GM20431 (cell line): ENCODE results near the gene ZFYVE21.

Source experiments
- in situ Hi-C: fragments of 300-500 bp; cut with MseI, MboI; formaldehyde crosslinking; loops from one replicate; pipeline ENCODE4 v1.15.0; 2020; ENCODE audit warnings: low sequenced_read_pairs; ENCODE audit not compliant: unreplicated experiment

The ZFYVE21 gene

DNA sequence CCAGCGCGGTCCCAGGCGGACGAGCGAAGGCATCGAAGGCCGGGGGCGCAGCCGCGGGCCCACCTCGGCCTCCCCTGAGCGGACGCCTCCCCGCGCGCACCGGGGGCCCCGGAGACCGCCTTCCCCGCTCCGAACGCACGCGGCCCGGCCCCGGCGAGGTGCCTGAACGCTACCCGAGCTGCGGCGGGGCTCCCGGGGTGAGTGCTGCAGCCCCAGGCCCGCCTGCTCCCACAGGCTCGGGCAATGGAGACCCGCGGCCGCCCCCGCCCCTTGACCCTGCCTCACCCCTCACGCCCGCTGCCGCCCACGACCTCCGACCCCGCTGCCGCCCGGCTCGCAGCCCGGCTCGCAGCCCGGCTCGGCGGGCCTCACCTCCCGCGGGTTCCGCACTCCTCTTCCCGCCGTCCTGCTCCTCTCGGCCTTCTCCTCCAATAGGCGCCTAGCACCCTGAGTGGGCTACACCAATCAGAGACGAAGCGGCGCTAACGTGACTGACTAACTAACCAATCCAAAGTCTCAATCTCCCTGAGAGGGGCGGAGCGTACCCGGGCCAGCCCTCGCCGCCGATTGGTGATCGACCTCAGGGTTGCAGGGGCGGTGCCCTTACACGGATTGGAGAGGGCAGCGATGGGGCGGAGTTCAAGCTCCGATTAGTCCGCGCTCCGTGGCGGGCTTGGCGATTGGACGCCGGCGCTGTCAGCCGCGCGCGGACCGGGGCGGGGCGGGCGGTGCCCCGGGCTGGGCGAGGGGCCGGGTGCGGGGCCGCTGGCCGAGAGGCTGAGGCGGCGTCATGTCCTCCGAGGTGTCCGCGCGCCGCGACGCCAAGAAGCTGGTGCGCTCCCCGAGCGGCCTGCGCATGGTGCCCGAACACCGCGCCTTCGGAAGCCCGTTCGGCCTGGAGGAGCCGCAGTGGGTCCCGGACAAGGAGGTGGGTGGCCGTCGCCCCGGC lies at the start of gene ZFYVE21, which contains the start of gene XRCC3:
ZFYVE21 (plus strand) TSS at position 759 of the 949 bp plus-strand sequence; CDS start at position 791, 32 bp downstream.
XRCC3 (minus strand) TSS at position 400 of the 949 bp plus-strand sequence. CDS start 4,364 bp downstream, outside the sequence.
- in situ Hi-C loops: no loop called here

DNA sequence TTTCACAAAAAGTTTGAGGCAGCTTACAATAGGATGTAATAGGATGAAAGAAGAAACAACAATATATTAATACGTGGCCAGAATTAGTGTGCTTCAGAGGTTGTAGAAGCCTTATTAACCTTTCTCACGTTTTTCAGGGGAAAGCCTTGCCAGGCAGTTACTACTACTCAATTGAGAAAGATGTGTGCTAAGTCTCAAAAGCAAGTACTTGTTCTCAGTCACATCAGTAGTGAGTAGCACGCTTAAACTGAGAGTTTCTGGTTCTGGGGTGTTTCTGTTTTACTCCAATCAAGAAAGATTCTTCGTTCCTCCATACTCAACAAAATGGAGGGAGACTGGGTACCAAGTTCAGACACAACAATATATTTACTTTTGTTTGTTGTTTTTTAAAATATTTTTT lies 47.9 kb upstream of the ZFYVE21 start:
- in situ Hi-C loops: no loop called here

DNA sequence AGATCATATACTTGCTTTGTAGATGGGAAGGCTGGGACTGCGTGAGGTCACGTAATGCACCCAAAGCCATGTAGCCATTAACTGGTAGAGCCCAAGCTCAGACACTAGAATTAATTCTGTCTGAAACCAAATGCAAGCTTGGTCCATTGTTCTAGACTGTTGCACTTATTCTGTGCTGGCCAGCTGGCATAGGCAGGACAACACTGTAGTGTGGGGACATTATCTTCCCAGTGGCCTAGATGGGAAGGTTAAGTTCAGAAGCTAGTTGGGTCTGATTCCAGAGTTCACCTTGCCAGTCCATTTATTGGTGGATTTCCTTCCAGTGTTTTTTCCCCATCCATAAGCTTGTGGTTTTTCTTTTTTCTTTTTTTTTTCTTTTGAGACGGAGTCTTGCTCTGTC lies 47.5 kb upstream of the ZFYVE21 start:
- in situ Hi-C loops: no loop called here

DNA sequence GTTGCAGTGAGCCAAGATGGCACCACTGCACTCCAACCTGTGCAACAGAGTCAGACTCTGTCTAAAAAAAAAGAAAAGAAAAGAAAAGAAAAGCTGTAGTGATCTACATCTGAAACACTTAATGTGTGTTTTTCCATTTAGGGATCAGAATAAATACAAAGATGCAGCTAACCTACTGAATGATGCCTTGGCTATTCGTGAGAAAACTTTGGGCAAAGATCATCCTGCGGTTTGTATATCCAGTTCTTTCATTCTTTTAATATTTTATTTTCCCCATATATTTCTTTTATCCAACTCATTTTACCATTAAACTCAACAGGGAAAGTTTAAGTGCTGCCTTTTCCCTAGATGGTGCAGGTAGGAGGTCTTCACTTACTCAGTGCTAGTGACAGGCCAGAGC lies 46.2 kb upstream of the ZFYVE21 start:
- in situ Hi-C loops: no loop called here

DNA sequence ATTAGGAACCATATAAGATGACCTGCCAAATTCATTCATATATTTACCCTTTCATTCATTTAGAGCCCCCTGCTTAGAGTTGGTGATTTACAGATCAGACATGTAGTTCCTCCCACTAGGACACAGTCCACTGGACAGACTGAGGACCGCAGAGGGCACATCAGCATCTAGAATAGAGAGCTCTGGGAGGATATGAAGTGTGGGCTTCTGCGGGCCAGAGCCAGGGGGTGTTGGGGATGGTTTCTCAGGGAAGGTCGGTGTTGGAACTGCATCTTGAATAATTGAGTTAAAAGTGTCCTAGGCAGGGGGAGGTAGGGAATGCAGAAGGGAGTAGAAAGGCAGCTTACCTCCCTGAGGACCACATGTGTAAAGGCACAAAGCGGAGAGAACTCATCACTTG lies 43.7 kb upstream of the ZFYVE21 start:
- in situ Hi-C loops: no loop called here

DNA sequence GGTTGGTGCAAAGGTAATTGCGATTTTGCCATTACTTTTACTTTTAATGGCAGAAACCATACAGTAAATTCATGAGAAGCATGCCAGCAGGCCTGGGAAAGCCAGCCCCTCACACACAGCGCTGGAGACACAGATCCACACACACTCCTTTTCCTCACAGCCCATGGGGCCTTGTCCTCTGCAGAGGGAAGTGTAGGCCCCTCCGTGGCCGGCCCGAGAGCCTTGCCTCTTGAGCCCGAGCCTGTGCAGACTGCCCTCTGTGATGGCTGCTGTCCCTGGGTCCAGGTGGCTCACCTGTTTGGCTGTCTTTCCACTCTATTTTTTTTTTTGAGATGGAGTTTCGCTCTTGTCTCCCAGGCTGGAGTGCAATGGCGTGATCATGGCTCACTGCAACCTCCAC lies 39.7 kb upstream of the ZFYVE21 start:
- in situ Hi-C loops: no loop called here

DNA sequence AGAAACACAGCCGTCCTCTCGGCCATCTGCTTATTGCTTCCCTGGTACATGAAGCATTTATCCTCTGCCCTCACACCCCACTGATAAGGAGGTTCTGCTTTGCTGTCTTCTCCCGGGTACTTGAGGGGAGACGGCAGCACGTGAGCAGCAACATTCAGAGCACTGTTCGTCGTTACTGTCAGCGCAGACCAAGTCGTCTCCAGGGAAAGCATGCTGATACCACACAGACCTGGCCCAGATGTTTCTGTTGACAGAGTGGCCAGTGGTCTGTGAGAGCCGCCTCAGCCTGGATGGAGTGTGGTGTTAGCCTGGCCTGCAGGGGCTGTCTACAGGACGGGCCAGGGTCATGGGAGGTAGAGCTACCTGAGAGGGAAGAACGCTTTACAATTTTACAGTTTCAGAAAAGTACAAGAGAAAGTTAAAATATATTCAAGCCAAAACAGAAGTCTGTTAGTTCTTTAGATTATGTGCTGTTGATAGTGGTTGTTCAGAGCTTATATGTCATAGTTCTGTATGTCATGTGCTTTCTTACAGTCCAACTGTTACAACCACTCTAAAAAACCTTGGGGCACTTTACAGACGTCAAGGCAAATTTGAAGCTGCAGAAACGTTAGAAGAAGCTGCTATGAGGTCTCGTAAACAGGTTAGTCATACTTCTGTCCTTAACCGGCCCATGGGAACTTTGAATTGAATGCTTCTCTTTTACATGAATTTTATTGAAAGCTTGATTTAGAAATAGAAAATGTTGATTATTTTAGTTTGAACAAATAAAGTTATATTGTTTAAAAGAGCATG lies 38.5 kb upstream of the ZFYVE21 start:
- in situ Hi-C loops: no loop called here

DNA sequence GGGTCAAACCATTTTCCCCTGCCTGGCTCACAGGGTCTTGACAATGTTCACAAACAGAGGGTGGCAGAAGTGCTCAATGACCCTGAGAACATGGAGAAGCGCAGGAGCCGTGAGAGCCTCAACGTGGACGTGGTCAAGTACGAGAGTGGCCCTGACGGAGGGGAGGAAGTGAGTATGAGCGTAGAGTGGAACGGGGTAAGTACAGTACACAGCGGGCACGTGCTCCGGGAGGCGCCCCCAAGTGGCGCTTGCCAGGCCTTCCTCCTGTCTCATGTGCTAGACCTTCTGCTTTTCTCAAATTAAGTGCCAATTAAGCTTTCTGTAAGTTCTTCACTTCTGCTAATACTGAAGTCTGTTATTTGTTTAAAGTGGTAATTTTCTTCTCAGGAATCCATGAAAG lies 36.3 kb upstream of the ZFYVE21 start:
- in situ Hi-C loops: no loop called here

DNA sequence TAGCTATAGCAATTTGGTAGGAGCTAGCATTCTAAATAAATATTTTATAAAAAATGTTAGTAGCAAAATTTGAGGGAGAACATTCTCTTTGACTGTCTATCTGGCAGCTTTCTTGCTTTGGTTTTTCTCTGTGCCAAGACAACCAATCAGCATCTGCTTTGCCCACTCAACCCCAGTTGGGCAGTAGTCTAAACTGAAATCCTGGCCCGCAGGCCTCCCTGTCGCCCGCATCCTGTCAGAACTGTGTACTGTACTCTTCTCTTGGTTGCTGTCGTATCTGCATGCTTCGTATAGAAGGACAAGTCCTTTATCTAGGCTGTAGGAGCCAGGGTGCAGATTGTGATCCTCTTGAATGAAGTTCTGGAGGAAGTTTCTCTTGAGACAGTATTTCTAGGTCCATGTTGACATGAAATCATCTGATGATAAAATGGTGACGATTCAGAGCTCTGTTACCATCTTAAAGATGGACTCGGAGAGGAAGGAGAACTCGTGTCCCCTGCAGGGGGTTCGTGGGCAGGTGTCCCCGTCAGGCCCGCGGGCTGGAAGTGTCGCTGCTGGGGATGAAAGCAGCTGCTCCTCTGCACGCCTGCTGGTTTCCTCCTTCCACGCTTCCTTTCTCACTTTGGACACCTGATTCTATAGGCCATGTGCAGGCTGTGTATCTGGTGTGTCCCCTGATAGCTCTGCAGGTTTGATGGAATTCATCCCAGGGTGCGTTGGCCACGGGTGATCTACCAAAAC lies 34.9 kb upstream of the ZFYVE21 start:
- in situ Hi-C loops: no loop called here

DNA sequence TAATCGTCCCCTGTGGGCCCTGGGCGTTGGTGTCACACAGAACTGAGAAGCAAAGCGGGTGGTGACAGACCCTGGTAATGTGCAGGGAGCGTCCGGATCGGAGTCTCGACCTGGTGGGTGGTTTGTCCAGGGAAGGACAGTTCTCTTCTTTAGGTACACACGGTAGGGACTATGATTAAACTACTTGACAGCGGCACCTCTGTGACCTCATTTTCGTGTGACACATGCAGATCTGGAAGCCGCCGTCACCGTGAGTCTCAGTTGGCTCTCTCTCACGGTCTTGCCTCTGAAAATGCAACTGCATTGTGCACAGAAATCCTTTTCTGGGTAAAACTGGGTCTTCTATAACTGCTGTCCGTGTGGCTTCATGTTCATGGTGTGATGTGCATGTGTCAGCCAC lies 32.5 kb upstream of the ZFYVE21 start:
- in situ Hi-C loops: no loop called here

DNA sequence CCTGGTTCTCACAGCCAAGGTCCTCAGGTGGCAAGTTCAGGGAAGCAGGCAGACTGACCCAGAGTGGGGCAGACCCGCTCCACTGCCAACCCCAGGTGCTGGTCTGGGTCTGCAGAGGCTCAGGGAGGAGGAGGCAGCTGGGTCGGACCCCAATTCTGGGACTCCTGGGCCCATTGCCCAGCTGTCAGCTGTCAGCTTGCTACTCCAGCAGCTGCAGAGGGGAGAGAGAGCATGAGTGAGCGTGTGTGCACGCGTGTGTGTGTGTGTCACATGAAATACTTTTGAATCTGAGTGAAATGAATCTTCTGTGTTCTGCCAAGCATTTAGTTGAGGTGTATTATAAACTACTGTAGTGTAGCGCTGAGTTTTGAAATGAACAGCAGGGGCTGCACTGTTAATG lies 31.1 kb upstream of the ZFYVE21 start:
- in situ Hi-C loops: no loop called here

DNA sequence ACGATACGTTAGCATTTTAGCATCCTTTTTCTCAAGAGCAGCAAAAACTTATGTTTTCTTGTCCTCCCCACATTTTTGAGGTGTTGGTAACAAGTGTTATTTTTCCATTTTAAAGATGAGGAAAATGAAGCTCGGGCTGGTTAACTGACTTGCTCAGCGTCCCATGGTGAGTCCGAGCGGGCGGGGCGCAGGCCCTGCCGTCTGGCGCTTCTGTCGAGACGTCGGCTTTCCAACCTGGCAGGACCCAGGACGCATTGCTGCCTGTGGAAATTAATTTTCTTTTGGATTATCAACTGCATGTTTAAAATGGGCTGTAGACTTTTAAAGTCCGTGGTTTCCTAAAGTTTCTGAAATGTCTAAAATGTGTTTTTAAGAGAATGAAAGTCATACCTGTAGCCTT lies 30.7 kb upstream of the ZFYVE21 start:
- in situ Hi-C loops: no loop called here

DNA sequence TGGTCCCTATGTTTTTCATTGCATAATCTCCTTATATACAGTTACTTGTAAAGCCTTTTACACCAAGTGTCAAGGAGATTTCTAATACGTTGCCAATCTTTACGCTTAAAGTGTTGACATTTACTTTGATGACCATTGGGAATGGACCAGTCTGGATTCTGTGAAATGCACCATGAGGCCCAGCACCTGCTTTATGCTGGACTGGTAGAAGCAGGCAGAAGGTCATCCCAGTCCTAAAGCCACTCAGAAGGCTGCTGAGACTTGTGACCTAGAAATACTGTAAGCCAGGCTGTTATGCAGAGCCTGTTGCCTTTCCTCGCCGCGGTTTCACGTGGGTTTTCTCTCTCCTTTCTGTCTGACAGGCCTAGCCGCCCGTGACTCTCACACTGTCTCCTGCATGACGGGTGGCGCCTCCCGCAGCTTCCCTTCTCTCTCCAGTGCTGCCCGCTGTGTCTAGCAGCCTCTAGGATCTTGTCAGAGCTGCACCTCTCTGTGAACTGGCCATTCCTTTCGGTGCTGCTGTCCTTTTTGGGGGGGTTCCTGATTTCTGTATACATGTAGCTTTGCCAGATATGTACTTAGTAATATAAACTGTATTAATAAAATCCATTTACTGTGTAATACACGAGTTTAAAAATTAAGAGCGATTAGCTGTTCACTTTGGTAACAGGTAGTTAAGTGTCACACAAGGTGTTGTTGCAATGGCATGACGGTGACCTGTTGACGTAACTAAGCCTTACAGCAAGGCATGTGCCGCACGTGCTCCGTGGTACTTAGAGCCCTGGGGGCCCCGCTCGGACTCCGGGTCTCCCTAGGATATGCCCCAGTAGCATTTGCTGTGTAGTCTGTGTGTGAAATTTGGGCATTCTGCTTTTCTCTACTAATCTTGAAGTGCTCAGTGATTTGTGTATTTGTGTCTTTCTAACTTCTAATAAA lies 30.1 kb upstream of the ZFYVE21 start:
- in situ Hi-C loops: no loop called here

DNA sequence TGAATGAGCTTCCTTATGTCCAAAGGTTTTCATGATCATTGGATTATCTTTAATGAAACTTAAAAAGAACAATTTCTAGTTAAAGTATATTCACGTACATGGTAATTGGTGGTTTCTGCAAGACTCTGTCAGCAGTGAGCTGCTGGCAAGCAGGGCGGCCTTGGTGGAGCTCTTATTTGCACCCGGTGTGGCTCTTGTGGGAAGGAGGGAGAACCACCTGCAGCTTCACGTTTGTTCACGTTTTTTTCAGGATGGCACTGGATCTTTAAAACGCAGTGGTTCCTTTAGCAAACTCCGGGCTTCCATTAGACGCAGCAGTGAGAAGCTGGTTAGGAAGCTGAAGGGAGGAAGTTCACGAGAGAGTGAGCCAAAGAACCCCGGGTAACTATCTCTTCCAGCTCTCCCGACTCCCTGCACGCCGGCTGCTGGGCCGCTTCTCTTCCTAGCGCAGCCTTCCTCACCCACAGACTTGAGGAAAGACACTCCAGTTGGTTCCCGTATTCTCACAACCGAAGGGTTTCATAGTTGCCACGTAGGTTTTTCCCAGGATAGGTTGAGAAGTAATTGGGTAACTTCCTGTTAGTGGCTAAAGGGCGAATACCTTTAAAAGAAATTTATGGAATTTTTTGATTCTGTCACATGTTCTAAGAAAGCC lies 28.7 kb upstream of the ZFYVE21 start:
- in situ Hi-C loops: no loop called here

DNA sequence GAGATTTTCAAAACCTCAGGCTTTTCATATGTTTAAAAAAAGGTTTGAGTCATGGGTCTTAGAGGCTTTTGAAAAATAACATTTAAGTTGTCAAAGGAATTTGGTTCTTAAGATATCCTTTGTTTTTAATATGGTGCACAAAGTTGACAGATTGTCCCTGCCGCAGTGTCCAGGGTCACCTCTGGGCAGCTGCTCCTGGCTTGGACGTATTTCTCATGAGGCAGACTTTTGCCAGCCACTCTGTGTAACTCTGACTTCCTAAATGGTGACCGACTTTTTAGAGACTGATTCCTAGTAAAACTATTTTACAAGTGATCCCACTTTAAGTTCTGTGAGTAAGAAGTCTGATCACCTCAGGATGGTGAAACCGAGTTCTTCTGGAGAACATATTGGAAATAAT lies 27.9 kb upstream of the ZFYVE21 start:
- in situ Hi-C loops: no loop called here

DNA sequence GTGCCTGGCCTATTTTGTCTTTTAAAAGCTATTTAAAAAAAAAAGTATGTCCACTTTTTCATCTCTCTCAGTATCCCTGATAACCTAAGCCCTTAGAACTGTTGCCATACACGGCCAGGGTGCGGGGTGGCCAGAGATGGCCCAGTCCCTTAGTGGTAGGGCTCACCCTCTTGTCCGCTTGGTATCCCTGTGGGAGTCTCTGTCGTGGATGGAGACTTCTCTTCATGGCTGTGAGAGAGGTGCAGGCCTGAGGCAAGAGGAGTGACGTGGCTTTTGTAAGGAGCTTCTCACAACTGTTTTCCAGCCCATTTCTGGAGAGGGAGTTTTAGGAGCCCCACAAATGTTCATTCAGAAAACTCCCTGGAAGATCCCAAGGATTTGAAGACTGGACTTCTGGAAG lies 27.2 kb upstream of the ZFYVE21 start:
- in situ Hi-C loops: no loop called here

DNA sequence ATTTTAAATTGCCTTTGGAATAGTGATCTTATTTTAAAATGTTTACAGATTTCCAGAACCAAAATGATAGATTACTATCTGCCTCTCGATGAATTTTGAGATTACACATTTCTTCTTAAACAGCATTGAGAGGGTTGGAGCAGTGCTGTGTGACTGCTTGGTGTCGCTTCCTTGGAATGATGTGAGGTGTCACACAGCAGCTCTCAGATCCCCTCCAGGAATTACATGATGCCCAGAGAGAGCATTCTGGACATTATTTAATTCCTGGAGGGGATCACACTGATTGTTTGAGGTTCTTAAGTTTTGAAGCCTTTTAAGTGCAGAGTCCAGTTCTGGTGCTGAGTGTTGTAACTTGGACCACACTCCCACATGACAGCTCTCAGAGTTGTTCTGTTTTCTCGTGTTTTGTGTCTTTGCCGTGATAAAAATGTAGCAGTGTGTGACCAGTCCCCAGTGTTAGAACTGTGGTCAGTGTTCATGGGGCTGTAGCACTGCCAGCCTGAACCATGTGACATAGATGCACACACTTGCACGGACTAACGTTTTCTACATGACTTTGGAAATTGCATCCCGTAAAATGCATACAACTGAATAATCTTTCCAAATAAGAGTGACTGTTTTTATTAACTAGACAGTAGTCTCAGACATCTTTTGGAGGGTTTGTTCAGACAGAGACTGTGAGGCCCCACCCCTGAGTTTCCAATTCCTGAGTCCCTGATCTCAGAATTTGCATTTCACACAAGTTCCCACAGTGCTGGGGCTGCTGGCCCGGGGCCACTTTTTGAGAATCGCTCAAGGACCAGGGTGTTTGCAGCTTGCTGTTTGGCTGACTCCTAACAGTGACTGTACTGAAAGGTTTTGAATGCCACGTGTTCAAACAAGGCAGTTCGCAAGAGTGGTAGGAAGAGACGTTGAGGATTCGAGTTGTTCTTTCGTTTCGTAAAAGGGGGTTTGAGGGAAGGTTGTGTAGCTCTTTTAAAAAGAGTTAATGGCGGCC lies 26.4 kb upstream of the ZFYVE21 start:
- in situ Hi-C loops: no loop called here

DNA sequence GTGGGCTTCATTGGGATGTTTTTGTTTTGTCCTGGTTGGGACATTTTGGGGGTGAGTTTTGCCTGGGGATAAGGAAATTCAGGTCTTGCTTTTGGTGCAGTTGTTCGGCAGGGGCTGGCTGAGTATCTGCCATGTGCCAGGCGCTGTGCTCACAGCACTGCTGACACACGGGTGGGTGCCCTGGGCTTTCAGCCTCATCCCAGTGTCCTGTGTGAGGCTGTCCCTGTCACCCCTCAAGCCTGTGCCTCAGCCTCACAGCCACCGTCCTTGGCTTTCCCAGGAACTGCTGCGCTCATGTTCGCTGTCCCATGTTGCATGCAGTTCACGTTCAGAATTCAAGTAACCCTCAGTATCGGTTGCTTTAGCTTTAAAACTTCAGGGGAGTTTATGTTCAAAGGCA lies 25.3 kb upstream of the ZFYVE21 start:
- in situ Hi-C loops: no loop called here
